Activated CD8-positive, alpha-beta memory T cell treated with anti-CD3 and anti-CD28 coated beads, Interleukin-2, amount 10 ng/mL, durations not matched to agents 7 days and 5 days (primary cell): Measurements from ENCODE around the gene TRPC4. TPM values are rescaled to one million over a fixed set of nuclear protein-coding genes. Genes with fewer than 3 reads are reported as not detected.
"Not testable (repeated sequence)": the region's sequence is repeated elsewhere in the genome, so short reads cannot be mapped to it uniquely, and the experiment has no call there.

Source experiments
- ATAC-seq: fragments of 150-1000 bp; cut with Tn5 transposase; one replicate; pipeline ENCODE4 v1.10.0; 2021; ENCODE audit warnings: moderate library complexity
- CTCF ChIA-PET: fragments of 350-600 bp; sonication (Branson Sonifier 250); formaldehyde crosslinking; loops from one replicate; lab custom pipeline; 2021; ENCODE audit warnings: antibody characterized with exemption; lab: Charles Lee
- DNase-seq: peaks from one replicate; pipeline ENCODE4 v3.0.0-alpha.2; 2020
- H3K27ac Mint-ChIP-seq: one replicate; pipeline ENCODE4 v1.8.0; 2021; ENCODE audit warnings: mild to moderate bottlenecking, mixed read lengths
- H3K27me3 Mint-ChIP-seq: one replicate; pipeline ENCODE4 v1.8.0; 2021; ENCODE audit warnings: mixed read lengths
- H3K36me3 Mint-ChIP-seq: one replicate; pipeline ENCODE4 v1.8.0; 2021; ENCODE audit warnings: mild to moderate bottlenecking, mixed read lengths
- H3K4me1 Mint-ChIP-seq: one replicate; pipeline ENCODE4 v1.8.0; 2021; ENCODE audit warnings: mixed read lengths
- H3K4me3 Mint-ChIP-seq: one replicate; pipeline ENCODE4 v1.8.0; 2021; ENCODE audit warnings: mild to moderate bottlenecking, moderate library complexity, mixed read lengths
- H3K9me3 Mint-ChIP-seq: one replicate; pipeline ENCODE4 v1.8.0; 2022; ENCODE audit warnings: low read depth, mixed read lengths
- total RNA-seq, 2 experiments: library from RNA; stranded (reverse); gene quantifications; one replicate each; pipeline ENCODE4 v1.2.3, GENCODE V29; 2021

TRPC4 gene
- total RNA-seq, 2 experiments from 2014 or later: not detected

- H3K27ac Mint-ChIP-seq, H3K27me3 Mint-ChIP-seq, CTCF ChIA-PET, H3K9me3 Mint-ChIP-seq, DNase-seq, H3K4me3 Mint-ChIP-seq, H3K36me3 Mint-ChIP-seq, ATAC-seq, H3K4me1 Mint-ChIP-seq: not testable (repeated sequence)
Measured at GRCh38 chr13:37589381-37589780, 280.2 kb downstream of the TRPC4 start.

DNA sequence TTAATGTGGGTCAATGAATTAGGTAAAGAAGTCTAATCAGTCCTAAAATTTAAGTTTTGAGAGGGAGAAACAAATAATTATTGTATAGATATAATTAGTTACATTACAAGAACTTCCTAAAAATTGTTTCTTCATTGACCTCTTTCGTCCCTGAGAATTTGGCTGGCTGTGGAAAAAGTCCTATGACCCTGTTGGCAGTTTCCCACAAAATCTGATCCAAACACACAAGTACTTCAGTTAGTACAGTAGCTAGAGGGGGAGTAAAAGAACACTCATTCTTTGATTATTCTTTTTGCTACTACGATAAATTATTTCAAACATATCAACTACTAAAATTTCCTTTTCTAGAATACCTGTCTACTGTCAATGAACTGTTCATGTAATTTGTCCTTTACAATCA, 282.3 kb downstream of the TRPC4 start:
- H3K27me3 Mint-ChIP-seq: no peaks in the 10 kb centered on the region
- CTCF ChIA-PET: no interaction called here
- no peaks in the 10 kb centered on the region for H3K4me1 Mint-ChIP-seq
- no peaks in the 10 kb centered on the region for H3K9me3 Mint-ChIP-seq
- H3K4me3 Mint-ChIP-seq: no peak overlapping the region
- no peaks in the 10 kb centered on the region for H3K36me3 Mint-ChIP-seq
- no peak overlapping the region for H3K27ac Mint-ChIP-seq
- ATAC-seq (no peak), DNase-seq (no peak)
